ENCODE results near the gene CACNB2. TPM values are rescaled to one million over a fixed set of nuclear protein-coding genes. Genes with fewer than 3 reads are reported as not detected.

CACNB2 gene
- total and polyA plus RNA-seq, 10 of the 15 experiments (the other 5 are each of a cell fraction or from before 2014, with no cell fraction given) = 0.62 to 8.1 (median 1.2) TPM

GRCh38 chr10:18501198-18501597 lies 361.0 kb downstream of the CACNB2 start (continued):
- no peak for TF ChIP-seq IRF3 (IDR thresholded peaks at IDR 0.05)
- no peak for TF ChIP-seq JUNB (IDR thresholded peaks at IDR 0.05)
- no peak for TF ChIP-seq IRF5 (IDR thresholded peaks at IDR 0.05; ENCODE audit: borderline replicate concordance)
- peak; percentile 50; the same call in 1 of the 2 replicates for TF ChIP-seq NBN (IDR thresholded peaks at IDR 0.05)
- TF ChIP-seq ZSCAN29 (IDR thresholded peaks at IDR 0.05) = no peak
- no peak for TF ChIP-seq SMARCA5 (IDR thresholded peaks at IDR 0.05)
- TF ChIP-seq SUZ12 (IDR thresholded peaks at IDR 0.05; ENCODE audit: unreplicated experiment) = no peak
- no peak for TF ChIP-seq ZNF274 (IDR thresholded peaks at IDR 0.05; ENCODE audit: insufficient read depth, insufficient read length)
- TF ChIP-seq ATF7 (IDR thresholded peaks at IDR 0.05; ENCODE audit: low read depth) = peak; percentile 81
- TF ChIP-seq FOXM1 (IDR thresholded peaks at IDR 0.05; ENCODE audit: low read depth, low read length) = no peak
- TF ChIP-seq PKNOX1 (IDR thresholded peaks at IDR 0.05) = peak; percentile 79
- peak in 1 of 2 experiments; percentile 42; a peak in 2 of 4 replicates for TF ChIP-seq IKZF2 (IDR thresholded peaks at IDR 0.05)

Measured in GM12878 (cell line).